HG02798 (cell line): ENCODE results near the gene PRDM11.

Experiments
- ATAC-seq: cut with Tn5 transposase; IDR thresholded peaks from one replicate; pipeline ENCODE4 v1.9.1; 2021; ENCODE audit warnings: mild to moderate bottlenecking; ENCODE audit not compliant: unreplicated experiment, poor library complexity

PRDM11 gene

DNA sequence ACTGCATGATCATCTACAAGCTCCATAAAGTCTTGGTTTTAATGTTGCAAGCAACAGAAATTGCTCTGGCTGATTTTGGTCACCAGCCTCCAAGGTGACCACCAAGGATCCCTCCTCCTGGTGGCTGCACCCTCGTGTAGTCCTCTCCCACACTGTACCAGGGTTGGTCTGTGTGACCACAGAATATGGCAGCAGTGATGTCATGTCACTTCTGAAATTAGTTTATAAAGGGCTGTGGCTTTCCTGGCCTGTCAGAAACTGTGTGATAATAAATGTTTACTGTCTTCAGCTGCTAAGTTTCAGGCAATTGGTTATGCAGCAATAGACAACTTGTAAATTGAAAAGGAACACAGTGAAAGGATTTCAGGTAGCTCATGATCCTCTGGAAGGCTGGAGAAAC is 5.3 kb upstream of the PRDM11 start:
- no peak for ATAC-seq

DNA sequence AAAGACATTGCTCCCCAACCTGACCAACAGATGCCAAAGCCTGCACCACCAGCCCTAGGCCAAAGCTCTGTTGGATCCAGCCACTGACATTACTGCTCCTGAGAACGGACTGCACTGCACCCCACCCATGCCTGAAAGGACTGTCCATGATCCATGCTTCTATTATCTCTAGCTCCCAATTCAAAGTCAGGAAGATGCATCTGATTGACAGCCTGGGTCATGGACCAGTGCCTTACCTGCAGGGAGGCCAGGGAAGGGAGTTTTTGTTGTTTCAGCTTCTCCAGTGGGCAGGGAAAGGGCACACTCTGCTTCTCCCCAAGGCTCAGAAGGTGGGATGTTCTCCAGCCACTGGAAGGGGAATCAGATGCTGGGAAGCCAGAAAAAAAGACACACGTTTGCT is 4.8 kb upstream of the PRDM11 start:
- no peak for ATAC-seq

DNA sequence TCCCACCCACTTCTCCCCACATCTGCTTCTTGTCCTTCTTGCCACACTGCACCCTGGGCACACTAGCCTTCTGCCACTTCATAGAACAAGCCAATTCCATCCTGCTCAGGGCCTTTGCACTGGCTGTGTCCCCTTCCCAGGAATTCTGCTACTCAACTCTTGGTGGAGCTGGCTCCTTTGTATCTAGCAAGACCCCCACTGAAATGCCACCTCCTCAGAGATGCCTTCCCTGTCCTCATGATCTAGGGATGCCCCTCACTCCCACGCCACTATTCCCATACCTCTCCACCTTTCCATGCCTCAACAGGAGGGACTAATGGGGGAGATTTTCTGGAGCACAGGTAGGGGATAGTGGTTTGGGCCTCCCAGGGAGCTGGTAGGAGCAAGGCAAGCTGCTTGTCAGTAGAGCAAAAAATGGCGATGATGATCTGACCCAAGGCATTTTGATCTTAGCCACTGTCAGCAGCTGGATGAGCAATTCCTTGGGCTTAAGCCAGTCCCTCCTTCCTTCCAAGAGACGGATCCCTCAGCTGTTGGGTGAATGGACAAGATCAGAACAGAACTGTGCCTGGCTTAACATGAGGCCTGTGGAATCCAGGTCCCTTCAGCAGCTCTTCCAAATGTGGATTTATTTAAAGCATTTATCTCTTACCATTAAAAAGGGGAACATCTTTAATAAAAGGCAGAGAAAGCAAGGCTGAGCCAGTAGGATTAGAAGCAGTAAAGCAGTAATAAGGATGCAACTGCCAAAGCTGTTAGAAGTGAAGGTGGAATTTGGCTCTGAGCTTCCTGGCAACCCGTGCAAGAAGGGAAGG is 4.0 kb upstream of the PRDM11 start:
- ATAC-seq: no peak

DNA sequence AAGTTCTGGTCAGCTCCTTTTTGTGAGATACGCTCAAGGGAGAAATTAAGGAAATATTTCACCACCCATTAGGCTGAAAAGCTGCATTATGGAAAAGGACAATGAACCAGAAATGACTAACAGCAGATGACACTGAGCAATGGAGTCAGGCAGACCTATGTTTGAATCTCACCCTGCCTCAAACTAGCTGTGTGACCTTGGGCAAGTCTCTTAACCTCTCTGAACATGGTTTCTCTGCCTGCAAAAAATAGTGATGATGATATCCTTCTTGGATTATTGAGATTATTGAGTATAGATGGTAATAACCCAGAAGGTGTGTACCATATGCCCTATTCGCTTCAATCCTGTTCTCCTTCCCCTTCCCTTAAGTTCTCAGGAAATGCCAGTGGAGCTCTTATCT is 2.9 kb upstream of the PRDM11 start:
- no peak for ATAC-seq

DNA sequence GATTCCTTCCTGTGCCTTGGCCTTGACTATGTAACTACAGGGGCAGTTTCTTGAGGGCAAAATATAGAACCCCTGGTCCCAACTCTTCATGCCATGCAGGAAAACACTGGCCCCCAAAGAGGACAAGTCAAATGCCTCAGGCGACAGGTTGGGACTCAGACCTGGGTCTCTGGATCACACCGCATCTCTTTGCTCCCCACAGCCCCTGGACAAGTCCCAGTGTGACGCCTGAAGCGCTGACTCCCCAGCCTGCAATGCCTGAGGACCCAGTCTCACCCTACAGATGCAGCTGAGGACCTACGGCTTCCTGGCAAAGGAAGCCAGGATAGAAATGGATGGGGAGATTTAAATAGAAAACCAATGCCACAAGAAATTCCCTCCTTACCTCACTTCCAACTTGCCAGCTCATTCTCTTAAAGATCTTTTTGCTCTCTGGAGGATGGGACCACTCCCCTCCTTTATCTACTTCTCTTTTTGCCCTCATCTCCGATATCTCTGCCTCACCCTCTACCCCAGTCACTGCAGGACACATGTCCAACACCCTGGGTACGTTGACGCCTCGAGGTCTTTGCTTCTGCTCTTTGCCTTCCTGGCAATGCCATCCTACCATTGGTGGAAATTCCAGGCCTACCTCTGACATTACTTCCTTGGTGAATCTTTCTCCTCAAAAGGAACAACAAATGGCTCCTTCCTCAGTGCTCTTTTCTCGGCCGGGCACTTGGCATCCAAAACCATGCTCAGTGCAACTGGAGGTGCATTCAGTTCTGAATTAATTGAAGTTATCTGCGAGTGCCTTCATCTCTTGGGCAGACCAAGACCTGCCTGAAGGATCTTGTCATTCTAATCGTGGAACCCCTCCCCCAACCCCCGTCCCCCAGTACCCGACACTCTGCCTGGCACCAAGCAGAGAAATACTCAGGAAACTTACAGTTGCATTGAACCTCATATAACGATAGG is 2.0 kb upstream of the PRDM11 start:
- no peak for ATAC-seq

DNA sequence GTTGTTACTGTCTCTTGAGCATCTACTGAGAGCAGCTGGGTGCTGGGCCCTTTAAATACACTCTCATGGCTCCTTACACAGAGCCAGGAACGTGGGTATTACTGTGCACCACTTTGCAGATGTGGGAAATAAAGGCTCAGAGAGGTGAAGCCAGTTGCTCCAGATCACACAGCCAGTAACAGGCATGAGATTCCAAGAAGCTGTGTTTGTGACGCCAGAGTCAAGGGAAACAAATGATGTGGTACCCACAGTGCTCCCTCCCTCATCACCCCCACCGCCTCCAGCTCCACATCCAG is 1.4 kb upstream of the PRDM11 start:
- no peak for ATAC-seq

DNA sequence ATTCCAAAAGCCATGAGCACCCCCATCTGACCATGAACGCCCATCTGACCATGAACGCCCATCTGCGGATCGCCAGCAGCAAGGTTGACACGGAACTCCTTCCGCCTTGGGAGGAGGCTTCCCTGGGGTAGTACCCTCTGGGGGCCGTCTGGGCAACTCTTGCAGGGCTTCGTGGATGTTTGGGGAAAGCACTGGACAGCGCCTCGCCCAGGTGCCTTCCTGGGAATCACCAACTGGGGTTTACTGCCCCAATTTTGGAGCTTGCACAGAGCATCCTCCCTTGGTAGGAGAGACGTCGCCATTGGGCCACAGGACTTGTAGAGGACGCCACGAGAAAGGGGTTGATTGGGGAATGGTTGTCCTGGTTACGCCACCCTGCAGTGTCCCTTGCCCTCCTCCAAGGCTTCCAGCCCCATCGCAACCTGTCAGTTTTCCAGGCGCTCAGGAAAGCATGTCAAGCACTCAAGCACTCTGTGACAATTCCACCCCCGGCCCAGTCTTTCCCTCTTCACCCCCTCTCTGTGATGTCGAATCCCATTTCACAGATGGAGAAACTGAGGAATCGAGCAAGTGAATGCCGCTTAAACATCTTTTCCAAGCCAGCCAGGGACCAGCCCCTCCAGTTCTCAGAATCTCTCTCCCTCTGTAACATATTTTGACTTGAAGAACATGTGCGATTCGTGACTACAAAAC is 914 bp upstream of the PRDM11 start:
- ATAC-seq: no peak

DNA sequence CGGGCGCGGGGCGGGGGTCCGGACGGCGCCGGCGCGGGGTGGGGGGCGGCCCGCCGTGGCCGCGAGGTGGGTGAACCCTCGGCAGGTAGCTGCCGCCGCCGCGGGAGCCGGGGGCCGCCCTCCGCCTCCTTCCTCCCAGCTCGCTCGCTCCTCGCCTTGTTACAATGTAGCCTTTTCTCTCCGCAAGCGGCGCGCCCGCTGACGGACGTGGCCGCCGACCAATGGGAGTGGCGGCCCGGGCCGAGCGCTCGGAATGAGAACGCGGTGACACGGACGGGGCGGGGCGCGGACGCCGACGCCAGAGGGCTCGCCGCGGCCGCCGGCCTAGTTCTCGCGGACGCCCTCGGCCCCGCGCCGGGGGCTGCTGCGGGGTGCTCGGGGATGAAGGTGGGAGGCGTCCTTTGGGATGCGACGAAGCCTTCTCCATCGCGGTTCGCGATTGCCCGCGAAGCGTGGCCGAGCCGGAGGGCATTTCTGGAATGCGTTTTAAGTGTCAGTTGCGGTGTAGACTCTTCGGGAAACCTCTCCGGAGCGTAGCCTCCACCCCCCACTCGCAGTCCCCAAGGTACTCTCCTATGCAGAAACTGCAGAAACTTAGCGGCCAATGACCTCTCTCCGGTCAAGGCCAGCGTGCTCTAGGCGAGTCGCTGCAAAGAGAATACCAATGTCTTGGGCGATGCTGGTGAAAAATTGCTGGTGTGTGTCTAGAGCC is 734 bp downstream of the PRDM11 start:
- ATAC-seq: peak; percentile 99

DNA sequence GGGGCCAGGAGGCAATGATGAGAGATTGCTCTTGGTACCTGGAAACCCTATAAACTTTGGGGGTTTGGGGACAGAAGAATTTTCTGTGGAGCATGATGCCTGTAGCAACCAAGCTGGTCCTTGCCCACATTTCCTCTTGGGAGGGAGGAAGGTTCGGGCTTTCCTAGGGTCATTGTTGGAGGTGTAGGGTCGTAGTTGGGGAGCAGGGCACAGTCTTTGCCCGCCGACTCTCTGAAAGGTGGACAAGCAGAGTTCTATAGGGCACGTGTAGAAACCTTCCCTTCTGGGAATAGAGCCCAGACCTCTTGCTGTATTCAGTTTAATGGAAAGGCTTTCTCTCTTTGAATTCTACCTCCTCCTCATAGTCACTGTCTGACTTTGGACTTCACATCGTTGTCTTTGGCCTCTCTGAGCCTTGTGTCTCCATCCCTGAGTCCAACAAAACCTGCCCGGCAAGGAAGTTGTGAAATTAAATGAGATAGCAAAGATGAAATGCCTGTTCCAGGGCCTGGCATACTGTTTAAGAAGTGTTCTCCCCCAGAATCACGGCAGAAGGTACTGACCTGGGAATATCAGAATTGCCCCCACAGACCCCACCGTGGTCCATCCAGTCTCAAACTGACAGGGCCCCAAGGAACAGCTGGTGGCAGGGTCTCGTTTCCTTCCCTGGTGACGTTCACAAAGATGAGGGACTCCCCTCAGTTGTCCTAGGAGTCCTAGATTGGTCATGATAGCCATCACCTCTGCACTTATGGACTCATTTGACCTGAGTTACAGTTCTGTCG is 1.6 kb downstream of the PRDM11 start:
- ATAC-seq: no peak

DNA sequence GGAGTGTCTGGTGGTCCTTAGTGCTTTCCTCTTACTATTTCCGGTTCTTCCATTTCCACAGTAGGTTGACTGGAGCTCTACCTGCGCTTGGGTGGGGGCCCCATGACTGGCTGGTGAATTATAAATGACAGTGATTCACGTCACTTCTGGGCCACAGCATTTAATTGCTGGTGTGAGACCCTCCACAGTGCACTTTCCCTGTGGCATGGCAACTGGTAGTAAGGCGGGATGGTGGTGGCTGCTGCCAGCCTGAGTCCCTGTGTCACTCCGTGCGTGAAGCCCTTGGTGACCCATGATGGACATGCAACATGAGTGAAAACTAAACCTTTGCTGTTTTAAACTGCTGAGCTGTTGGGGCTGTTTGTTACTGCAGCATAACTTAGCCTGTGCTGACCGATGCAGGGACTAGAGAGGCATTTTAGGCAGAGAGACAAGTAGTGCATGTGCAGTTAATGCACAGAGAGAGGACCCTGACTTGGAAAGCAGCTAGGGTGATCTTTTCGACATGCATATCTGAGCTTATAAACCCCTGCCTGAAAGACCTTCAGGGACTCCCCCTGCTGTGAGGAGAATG is 3.1 kb downstream of the PRDM11 start:
- ATAC-seq: no peak

DNA sequence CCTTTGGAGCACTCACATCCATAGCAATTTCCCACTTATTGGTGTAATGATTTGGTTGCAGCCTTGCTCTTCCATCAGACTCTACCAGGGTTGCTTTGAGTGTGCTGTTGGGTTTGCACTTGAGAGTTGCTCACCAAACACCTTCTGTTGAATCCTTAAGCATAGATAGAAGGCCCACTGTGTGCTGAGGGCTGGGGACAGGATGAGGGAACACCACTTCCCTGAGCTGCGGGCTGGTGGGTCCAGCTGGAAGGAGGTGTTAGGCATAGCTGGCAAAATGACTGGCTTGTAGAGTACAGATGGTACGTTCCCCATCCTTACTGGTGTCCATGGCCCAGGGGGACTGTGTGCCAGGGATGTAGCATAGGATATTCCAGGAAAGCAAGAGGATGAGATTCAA is 3.9 kb downstream of the PRDM11 start:
- ATAC-seq: no peak

DNA sequence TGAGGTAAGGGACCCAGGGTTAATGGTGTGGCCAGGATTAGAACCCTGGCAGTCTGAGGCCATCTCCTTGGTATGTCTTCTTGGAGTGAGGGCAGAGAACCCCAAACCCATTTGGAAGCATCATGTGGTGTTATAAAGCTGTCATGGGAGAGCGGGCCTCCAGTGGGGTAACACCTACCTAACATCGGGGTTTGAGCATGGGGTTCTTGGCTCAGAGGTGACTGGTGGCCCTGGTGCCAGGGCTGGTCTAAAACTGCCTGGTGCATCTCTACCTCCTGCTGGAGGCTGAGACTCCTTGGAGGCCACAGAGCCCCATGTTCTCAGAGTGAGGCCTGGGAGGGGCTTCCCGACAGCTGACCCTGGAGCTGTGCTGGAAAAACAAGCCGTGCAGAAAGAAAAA is 4.5 kb downstream of the PRDM11 start:
- no peak for ATAC-seq

DNA sequence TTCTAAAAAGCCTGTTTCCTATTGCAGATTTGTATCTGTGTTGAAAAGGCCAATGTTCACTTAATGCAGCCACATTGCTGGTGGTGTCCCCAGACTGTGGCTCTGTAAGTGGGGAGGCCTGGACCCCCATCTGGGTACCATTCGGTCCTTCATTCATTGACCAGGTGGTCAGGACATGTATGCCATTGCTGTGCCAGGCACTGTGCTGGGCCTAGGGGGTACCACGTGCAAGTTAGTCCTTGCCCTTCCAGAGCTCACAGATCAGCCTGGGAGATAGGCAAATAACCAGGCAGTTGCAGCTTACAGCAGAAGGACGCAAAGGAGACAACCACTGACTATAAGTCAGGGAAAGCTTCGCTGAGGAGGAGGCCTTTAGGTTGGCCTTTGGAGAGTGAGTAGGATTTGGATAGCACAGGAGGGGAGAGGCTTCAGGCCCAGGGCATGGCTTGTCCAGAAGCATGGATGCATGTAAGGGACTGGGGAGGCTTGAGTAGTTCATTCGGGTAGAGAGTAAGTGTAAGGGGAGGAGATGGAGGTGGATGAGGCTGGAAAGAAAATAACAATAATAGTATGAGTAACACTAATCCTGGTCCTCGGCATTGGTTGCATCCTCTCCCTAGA is 5.0 kb downstream of the PRDM11 start:
- no peak for ATAC-seq

DNA sequence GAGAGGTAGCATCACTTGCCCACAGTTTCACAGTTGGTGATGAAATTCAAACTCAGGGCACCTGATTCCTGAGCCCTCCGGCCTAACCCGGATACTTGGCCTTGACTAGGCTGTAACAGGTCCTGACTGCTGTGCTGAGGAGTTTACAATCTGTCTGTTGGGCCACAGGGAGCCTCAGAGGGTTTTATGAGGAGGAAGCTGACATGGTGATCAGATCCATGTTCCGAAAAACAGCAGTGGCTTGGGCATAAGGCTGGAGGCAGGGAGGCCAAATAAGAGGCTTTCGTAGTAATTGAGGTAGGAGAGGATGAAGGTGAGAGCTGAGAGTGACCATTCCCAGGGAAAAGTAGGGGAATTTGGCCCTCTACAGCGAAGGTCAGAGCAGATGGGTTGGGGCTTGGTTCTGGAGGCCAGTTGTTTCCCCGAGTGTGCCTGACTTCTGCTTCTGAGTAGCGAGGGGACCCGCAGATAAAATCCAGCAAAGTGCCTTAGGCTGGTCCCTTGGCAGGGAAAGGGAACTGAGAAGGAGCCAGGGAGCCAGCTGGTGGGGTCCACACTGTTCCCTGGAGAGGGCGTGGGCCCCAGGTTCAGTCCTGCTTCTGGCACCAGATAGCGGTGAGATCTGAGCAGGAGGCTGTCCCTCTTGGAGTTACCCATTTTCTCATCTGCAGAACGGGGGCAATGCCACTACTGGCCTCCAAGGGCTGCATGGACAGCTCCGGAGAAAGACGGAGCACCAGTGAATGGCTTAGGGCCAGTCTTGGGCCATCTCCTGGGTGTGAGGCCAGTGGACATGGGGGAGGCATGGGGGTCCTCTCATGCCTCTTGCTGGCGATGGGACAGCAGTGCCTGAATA is 6.5 kb downstream of the PRDM11 start:
- no peak for ATAC-seq

DNA sequence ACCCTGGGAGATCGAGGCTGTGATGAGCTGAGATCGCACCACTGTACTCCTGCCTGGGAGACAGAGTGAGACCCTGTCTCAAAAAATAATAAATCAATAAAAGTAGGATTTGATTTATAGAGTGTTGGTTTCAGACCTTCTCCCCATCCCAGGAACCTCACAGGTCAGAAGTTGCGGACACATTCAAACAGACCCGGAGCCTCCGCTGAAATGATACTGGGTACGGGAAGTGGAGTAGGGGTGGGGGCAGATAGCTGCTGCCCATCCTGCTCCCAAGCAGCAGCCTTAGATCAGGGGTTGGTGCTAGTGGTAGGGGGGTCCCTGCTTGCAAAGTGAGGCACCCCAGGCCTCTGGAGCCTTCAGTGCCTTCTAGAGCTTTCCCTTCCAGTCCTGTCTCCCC is 7.8 kb downstream of the PRDM11 start:
- ATAC-seq: no peak

DNA sequence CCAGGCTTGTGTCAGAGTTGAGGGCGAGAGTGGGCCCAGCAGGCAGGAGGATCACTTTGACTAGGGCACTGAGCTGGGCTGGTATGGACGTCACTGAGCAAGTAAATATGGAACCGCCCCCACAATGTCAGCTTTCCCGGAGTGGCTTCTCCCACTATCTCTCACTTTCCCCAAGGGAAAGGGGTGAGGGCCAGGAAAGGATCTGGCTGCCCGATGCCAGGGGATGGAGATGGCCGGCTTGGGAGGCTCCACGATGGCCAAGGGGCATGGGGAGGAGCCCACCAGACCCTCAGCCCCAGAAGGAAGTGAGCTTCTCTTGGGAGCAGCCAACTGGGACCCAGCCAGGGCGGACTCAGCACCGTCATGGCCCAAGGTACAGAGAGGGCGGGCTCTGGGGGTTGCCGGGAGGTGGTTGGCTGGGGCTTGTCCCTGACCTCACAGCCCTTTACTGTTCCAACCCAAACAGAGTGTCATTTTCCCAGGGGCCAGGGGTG is 8.7 kb downstream of the PRDM11 start:
- ATAC-seq: no peak

DNA sequence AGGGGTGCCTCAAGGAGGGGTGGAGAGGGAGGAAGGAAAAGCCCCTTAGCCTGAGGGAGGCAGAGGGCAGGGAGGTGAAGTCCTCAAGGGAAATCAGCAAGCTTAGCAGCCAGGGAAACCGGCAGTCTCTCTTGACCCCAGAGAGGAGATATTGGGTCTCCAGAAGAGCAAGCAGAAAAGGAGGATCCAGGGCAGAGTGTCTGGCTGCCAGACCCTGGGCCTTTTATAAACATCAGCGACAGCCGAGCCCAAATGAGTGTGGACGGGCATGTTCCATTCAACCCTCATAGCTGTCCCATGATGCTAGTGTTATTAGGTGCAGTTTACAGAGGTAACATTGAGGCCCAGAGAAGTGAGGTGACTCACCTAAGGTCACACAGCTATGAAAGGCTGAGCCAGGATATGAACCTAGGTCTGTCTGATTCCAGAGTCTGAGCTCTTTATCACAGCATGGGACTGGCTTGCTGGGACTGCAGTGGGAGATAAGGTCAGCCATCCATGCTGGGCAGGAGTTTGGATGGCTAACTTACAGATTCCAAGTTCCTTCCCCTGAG is 9.3 kb downstream of the PRDM11 start:
- no peak for ATAC-seq

DNA sequence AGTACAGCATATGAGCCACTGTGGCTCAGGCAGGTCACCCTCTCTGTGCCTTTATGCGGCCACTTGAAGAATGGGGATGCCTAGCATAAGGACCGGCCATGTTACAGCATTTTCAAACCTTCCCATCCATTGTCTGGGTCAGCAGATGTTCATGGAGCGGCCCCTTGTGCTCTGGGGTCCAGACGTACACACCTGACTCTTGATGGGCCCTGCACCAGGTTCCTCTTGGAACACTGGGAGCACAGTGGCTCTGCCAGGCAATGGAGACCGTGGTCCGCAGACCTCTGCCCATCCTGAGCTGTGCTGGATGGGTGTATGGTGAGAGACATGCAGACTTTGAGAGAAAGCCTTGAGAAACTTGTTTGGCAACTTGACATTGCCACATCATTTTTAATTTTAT is 9.8 kb downstream of the PRDM11 start:
- no peak for ATAC-seq
